Activated naive CD8-positive, alpha-beta T cell treated with anti-CD3 and anti-CD28 coated beads, Interleukin-2, amount 10 ng/mL, durations not matched to agents 7 days and 5 days (primary cell): ENCODE results near the gene FSTL4. TPM values are rescaled to one million over a fixed set of nuclear protein-coding genes. Genes with fewer than 3 reads are reported as not detected.
A peak's percentile ranks its signal among the peaks of the same experiment; 100 is the strongest.

Source experiments
- ATAC-seq: fragments of 150-1000 bp; cut with Tn5 transposase; one replicate; pipeline ENCODE4 v1.10.0; 2021; ENCODE audit warnings: low read depth, moderate library complexity
- POLR2A ChIA-PET: fragments of 350-600 bp; sonication (Branson Sonifier 250); formaldehyde crosslinking; loops from one replicate; lab custom pipeline; 2021; ENCODE audit warnings: antibody characterized with exemption; lab: Charles Lee
- DNase-seq: peaks from one replicate; pipeline ENCODE4 v3.0.0; 2021
- H3K27ac Mint-ChIP-seq: one replicate; pipeline ENCODE4 v1.8.0; 2022; ENCODE audit warnings: mild to moderate bottlenecking, mixed read lengths
- H3K27me3 Mint-ChIP-seq: one replicate; pipeline ENCODE4 v1.8.0; 2022; ENCODE audit warnings: mild to moderate bottlenecking, moderate library complexity, mixed read lengths
- H3K36me3 Mint-ChIP-seq: one replicate; pipeline ENCODE4 v1.8.0; 2021; ENCODE audit warnings: mild to moderate bottlenecking, mixed read lengths
- H3K4me1 Mint-ChIP-seq: one replicate; pipeline ENCODE4 v1.8.0; 2021; ENCODE audit warnings: mixed read lengths
- H3K4me3 Mint-ChIP-seq: one replicate; pipeline ENCODE4 v1.8.0; 2022; ENCODE audit warnings: mild to moderate bottlenecking, moderate library complexity, mixed read lengths
- H3K9me3 Mint-ChIP-seq: one replicate; pipeline ENCODE4 v1.8.0; 2021; ENCODE audit warnings: mixed read lengths
- total RNA-seq, 2 experiments: library from RNA; stranded (reverse); gene quantifications; one replicate each; pipeline ENCODE4 v1.2.3, GENCODE V29; 2021

The FSTL4 gene
- total RNA-seq, 2 experiments from 2014 or later, result 0.26 to 0.83 TPM

DNA sequence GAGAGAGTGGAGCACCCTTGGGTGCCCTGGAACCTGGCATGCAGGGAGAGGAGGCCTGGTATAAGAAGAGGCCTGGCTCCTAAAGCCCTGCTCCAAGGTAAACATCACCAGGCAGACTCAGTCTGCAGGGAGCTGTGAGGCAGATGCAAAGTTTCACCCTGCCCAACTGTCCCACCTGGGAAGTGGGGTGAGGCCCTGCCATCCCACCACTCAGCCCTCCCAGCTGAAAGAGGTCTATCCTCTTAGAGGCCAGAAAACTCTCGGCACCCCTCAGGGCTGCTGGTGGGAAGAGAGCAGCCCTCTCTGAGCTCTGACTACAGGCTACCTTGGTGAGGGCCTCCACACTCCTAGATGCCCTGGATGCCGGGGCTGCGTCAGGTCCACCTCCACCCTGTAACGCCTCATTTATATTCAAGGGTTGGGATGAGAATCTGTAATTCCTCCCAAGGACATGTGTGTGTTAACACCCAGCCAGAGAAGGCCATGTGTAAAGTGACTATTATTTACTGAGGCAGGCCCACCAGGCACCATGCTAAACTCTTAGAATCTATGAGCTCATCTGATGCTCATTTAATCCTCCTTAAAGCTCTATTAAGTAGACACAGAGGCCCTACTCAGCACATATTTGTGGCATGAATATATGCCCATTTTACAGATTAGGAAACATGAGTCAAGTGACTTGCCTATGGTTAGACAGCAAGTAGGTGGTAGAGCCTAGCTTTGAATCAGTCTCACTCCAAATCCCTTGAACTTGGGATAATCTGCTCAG is 205.9 kb downstream of the FSTL4 start:
- H3K9me3 Mint-ChIP-seq, result no peaks in the 10 kb centered on the region
- no peaks in the 10 kb centered on the region for H3K27me3 Mint-ChIP-seq
- H3K4me3 Mint-ChIP-seq, result no peak overlapping the region
- ATAC-seq, result no peak
- POLR2A ChIA-PET, result no interaction called here
- H3K4me1 Mint-ChIP-seq, result peaks cover 3% of the 10 kb centered on the region
- no peak for DNase-seq
- H3K27ac Mint-ChIP-seq, result no peak overlapping the region
- H3K36me3 Mint-ChIP-seq, result no peaks in the 10 kb centered on the region

DNA sequence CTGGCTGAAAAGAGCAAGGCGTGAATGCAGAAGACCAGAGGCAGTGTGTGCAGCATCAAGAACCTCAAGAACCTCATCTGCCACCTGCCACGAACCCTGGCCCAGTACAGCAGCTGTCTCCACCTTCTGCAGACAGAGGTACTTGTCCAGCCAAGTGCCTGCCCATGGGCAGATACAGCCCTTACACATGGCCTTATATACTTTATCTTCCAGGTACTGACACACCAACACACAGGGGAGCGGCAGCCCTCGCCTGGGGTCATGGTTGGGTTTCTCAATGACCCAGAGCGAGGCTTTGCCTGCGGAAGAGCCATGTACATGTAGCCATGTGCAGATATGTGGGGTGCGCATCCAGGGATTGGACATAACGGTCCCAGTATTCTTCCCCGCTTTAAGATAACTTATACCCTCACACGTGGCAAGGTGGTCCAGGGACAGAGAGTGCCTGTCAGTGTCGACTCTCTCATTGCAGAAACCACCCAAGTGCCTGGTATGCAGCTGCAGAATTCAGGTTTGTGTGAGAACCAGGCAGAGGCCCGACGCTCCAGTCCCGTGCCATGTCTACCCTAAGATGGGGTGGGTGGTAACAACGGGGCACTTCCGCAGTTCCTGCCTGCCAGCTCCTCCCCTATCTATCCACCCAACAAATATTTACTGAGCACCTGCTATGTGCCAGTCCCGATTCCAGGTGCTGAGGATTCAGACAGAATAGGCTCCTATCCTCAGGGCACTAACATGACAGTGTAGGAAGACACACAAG is 206.9 kb downstream of the FSTL4 start:
- no peak overlapping the region for H3K27ac Mint-ChIP-seq
- ATAC-seq (no peak), DNase-seq (no peak)
- H3K36me3 Mint-ChIP-seq, result no peaks in the 10 kb centered on the region
- no peaks in the 10 kb centered on the region for H3K27me3 Mint-ChIP-seq
- H3K9me3 Mint-ChIP-seq, result no peaks in the 10 kb centered on the region
- POLR2A ChIA-PET, result no interaction called here
- peaks cover 3% of the 10 kb centered on the region for H3K4me1 Mint-ChIP-seq
- H3K4me3 Mint-ChIP-seq, result no peak overlapping the region

DNA sequence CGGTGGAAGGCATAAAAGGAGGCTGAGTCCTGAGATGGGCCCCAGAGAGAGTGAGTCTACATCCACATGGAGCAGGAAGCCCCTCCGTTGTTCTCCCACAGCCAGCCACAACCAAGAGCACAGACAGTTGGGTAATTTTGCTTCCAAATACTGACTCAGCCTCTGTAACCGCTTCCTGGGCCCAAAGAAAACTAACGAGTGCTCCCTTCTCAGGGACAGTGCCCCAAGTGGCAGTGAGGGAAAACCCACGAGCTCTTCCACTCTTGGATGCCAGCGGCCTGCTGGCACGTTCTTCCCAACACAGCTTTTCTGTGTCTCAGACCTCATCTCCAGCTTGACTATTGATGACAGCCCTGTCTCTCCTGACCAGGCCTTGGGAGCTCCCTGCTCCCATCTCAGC is 207.6 kb downstream of the FSTL4 start:
- Mint-ChIP-seq H3K4me3 (no peak overlapping the region), H3K36me3 (no peaks in the 10 kb centered on the region), H3K27me3 (no peaks in the 10 kb centered on the region), H3K9me3 (no peaks in the 10 kb centered on the region), H3K27ac (no peak overlapping the region), H3K4me1 (peaks cover 3% of the 10 kb centered on the region)
- DNase-seq, result no peak
- no peak for ATAC-seq
- POLR2A ChIA-PET, result interaction anchor here (0.6 kb wide), 1 partner anchor 419 kb away, joined by 3 read pairs; no protein-coding TSS in a partner anchor

DNA sequence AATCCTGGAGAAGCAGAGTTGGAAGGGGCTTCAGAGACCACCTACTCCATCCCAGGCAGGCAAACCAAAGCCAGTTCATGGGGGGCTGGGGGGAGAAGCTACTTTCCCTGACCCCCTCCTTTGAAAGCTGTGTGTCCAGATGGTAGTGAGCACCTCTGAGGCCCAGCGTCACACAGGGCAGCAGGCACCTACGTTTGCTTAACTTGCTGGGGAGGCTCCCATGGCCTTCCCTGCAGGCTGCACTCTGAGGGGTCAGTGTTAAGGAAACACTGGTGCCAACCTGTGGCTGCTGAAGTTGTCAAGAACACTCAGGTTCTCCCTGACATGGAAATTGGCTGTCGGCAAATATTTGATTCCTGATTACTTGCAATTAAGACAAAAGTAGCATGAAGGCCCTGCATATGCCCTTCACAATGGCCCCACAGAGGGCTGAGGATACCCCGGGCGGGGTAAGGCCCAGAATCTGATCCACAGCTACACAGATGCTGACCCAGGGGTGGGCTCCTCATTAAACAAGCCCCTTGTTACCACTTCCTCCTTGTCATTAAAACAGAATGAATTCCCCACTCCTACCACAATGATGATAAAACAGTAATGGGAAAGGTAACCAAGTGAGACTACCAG is 208.5 kb downstream of the FSTL4 start:
- POLR2A ChIA-PET, result no interaction called here
- Mint-ChIP-seq H3K27me3 (no peaks in the 10 kb centered on the region), H3K4me3 (no peak overlapping the region), H3K27ac (no peak overlapping the region), H3K9me3 (no peaks in the 10 kb centered on the region), H3K36me3 (no peaks in the 10 kb centered on the region), H3K4me1 (peaks cover 8% of the 10 kb centered on the region)
- DNase-seq (no peak), ATAC-seq (no peak)

DNA sequence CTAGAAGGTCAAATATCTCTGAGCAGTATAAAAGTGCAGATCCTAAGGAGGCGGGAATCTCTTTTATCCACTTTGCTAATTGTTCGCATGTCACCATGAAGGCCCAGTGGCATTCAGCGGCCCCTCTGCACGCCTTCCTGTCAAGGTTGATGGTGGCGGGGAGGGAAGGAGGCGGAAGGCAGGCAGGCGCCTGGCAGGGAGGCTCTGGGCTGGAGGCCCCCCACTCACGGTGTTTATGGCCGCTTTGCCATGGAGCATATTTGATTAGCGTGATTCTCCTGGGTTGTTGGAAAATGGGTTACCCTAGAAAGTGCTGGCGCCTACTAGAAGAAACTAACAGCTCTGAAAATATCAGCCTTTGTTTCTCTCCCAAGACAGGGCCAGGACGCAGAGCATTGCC is 209.6 kb downstream of the FSTL4 start:
- POLR2A ChIA-PET, result no interaction called here

DNA sequence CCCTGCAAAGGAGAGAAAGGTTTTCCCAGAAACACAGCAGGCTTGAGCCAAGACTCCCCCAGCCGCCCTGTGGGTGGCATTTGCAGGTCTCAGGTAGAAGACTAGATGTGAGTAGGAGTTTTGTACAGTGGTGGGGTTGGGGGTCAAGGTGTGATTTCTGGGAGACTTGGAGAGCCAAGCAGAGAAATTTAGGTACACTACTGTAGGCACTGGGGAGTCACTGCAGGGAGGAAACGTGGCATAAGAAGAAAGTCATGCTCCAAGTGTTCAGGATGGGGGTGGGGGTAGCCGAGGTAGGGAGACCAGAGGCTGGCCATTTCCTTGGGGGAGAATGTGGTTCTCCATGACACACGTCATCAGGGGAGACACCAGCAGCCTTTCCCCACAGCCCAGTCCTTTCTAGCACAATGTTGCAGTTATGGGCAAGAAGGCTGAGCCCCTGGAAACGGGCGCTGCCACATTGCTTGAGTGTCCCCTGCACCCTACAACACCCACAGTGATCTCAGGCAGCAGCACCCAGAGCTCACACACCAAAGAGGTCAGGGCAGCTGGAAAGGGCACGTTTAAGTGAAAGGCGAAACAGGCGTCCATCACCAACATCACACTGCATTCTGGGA is 210.5 kb downstream of the FSTL4 start:
- Mint-ChIP-seq H3K4me1 (peaks cover 20% of the 10 kb centered on the region), H3K27me3 (no peaks in the 10 kb centered on the region), H3K4me3 (no peak overlapping the region), H3K27ac (no peak overlapping the region), H3K36me3 (no peaks in the 10 kb centered on the region), H3K9me3 (no peaks in the 10 kb centered on the region)
- ATAC-seq (no peak), DNase-seq (no peak)
- POLR2A ChIA-PET, result no interaction called here

More for the DNA sequence above, 209.6 kb downstream of the FSTL4 start:
- Mint-ChIP-seq H3K4me1 (peaks cover 16% of the 10 kb centered on the region), H3K36me3 (no peaks in the 10 kb centered on the region), H3K9me3 (no peaks in the 10 kb centered on the region), H3K27ac (no peak overlapping the region), H3K27me3 (no peaks in the 10 kb centered on the region), H3K4me3 (no peak overlapping the region)
- ATAC-seq, result no peak
- DNase-seq, result no peak

DNA sequence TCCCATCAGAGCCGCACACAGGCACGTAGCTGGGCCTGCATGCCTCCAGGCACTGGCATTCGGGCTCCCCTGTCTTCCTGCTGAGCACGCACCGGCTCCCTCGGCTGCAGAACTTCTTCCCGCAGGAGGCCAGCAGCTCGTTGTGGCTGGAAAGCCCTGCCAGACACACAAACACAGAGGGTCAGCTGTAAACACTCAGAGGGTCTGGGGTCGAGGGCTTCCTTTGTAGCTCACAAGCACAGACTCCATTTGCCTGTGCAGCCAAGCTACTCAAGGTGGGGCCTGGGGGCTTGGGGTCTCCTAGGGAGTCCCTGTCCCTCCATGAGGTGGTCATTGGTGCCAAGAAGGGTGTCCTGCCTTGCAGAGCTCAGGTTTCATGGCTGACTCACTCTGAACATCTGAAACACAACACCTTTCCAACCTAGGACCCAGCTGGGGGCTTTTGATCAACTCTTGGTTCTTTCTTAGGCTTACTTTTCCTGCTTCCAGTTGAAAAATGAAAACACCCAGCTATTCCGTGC is 211.4 kb downstream of the FSTL4 start:
- H3K27ac Mint-ChIP-seq, result no peak overlapping the region
- ATAC-seq (no peak), DNase-seq (no peak)
- H3K36me3 Mint-ChIP-seq, result no peaks in the 10 kb centered on the region
- H3K4me3 Mint-ChIP-seq, result no peak overlapping the region
- no peaks in the 10 kb centered on the region for H3K9me3 Mint-ChIP-seq
- H3K4me1 Mint-ChIP-seq, result peaks cover 22% of the 10 kb centered on the region
- no peaks in the 10 kb centered on the region for H3K27me3 Mint-ChIP-seq
- POLR2A ChIA-PET, result no interaction called here

DNA sequence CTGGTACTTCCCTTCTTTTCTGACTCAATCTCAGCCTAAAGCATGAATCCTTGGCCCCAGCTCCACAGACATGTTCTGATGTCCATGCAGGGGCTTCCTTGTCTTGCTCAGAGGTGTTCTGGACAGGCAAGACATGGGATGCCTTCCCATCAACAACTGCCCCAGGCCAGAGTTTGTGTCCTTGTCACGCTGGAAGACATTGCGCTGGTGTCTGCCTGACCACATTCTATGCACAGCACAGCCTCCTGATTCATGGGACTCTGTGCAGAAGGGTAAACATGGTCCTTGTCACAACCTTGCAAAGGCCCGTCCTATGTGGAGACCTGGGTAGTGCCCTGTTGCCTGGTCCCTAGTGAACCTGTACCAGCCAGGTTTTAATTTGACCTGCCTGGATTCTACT is 212.2 kb downstream of the FSTL4 start:
- Mint-ChIP-seq H3K9me3 (no peaks in the 10 kb centered on the region), H3K27ac (no peak overlapping the region), H3K36me3 (no peaks in the 10 kb centered on the region), H3K4me1 (peaks cover 22% of the 10 kb centered on the region), H3K27me3 (no peaks in the 10 kb centered on the region), H3K4me3 (no peak overlapping the region)
- DNase-seq, result no peak
- POLR2A ChIA-PET, result no interaction called here
- ATAC-seq, result no peak

DNA sequence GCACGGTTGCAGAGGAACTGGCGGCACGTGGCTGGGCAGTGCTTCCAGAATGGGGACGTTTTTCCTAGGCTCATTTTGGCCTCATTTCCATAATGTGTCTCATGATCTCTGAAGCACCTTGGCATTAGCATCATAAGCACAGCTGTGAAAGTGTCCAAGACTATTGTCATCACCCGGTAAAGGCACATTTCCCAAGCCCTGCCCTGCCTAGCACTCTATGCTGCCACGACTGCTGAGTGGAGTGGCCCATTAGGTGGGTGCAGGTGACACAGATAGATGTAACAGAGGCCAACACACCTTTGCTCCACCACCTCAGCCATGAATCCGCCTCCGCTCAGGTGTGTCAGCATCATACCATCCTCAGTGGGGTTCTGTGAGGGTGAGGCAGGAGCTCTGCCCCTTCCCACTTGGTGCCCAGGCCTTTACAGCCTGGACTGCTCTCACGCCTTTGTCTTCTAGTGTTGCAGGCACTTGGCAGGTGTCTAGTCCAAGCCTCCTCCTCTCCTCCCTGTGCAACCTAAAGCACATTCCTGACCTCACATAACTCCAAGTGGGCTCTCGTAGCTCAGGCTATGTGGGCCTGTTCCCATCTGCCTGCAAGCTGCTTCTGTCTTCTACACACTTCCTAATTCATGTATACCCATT is 213.0 kb downstream of the FSTL4 start:
- H3K27me3 Mint-ChIP-seq, result no peaks in the 10 kb centered on the region
- DNase-seq (no peak), ATAC-seq (no peak)
- H3K27ac Mint-ChIP-seq, result no peak overlapping the region
- peaks cover 20% of the 10 kb centered on the region for H3K4me1 Mint-ChIP-seq
- H3K9me3 Mint-ChIP-seq, result no peaks in the 10 kb centered on the region
- H3K4me3 Mint-ChIP-seq, result no peak overlapping the region
- POLR2A ChIA-PET, result interaction anchor here (0.5 kb wide), 1 partner anchor 632 kb away, joined by 4 read pairs; no protein-coding TSS in a partner anchor
- no peaks in the 10 kb centered on the region for H3K36me3 Mint-ChIP-seq

DNA sequence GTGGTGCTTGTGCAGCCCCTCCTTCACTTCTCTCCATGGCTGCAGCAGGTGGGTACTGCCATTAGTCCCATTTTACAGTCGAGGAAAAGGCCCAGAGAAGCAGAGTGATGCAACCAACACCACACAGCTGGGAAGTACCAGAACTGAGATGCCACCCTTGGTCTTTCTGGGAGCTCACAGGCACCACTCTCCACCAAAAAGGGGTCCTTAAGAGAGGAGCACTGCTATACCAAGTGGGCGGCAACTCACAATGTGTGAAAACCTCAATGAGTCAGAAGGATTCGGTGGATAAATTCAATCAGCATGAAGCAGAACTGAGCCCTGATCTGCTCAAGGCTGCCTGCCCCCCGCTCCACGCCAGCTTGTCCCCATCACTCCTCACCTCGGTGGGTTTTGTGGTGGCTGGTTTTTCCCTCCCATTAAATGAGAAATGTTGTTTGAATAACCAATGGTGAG is 213.7 kb downstream of the FSTL4 start:
- H3K27me3 Mint-ChIP-seq, result no peaks in the 10 kb centered on the region
- DNase-seq, result no peak
- H3K36me3 Mint-ChIP-seq, result no peaks in the 10 kb centered on the region
- H3K27ac Mint-ChIP-seq, result no peak overlapping the region
- H3K4me1 Mint-ChIP-seq, result peaks cover 20% of the 10 kb centered on the region
- POLR2A ChIA-PET, result interaction anchor here (0.5 kb wide), 1 partner anchor 631 kb away, joined by 4 read pairs; no protein-coding TSS in a partner anchor
- no peaks in the 10 kb centered on the region for H3K9me3 Mint-ChIP-seq
- no peak overlapping the region for H3K4me3 Mint-ChIP-seq
- ATAC-seq, result peak; percentile 77

DNA sequence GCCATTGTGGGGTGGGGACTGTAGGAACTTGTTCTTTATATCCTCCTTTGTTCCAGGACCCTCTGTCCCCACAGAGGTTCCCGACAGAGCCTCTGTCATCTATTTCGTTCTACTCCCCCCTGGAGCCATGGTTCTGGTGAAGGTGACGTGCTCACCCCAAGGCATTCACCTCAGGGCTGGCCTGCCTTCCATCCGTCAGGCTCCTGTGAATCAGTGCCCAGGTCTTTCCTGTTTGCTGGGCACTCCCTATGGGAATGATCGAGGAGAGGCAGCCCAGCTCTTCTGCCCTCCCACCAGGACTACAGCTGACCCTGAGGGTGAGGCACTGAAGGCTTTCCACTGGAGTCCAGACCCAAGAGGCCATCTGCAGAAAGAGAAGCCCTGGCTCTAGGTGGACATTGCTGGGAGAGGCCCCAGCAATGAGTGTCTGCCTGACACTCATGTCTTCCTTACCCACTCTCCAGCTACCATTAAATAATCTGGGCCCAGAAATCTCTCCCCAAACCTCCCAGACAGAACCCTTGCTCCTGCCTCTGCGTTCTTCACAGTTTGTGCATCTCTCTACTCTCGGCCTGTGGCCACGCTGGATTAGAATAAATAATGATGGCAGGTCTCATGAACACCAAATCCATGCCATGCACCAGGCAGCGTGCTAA is 214.2 kb downstream of the FSTL4 start:
- Mint-ChIP-seq H3K4me3 (peak overlapping the region; percentile 19), H3K9me3 (no peaks in the 10 kb centered on the region), H3K4me1 (peaks cover 20% of the 10 kb centered on the region), H3K27ac (peak overlapping the region; percentile 1), H3K27me3 (no peaks in the 10 kb centered on the region), H3K36me3 (no peaks in the 10 kb centered on the region)
- POLR2A ChIA-PET, result no interaction called here
- no peak for DNase-seq
- ATAC-seq, result no peak

DNA sequence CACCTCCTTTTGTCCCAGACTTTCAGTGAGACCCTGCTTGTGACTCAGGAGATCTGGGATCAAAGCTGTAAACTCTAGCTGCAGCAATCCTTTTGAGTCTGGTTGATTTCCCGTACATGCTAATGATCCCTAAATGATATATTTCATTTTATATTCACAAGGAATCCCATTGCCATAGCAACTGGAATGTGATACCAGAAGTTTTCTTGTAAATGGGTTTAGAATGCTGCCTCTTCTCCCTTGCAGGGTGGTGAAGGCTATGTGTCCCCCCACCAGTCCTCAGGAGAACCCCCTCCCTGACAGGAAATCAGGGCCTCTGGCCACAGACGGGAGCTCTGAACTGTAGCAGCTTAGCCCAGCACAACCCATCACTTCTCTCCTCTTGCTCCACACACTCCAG is 215.0 kb downstream of the FSTL4 start:
- no peak for DNase-seq
- Mint-ChIP-seq H3K4me1 (peaks cover 20% of the 10 kb centered on the region), H3K36me3 (no peaks in the 10 kb centered on the region), H3K9me3 (no peaks in the 10 kb centered on the region), H3K27ac (no peak overlapping the region), H3K27me3 (no peaks in the 10 kb centered on the region), H3K4me3 (no peak overlapping the region)
- POLR2A ChIA-PET, result no interaction called here
- ATAC-seq, result no peak
